ENCODE measurements around the gene LYZL1.
A peak's percentile ranks its signal among the peaks of the same experiment; 100 is the strongest.
"Not testable (repeated sequence)": the region's sequence is repeated elsewhere in the genome, so short reads cannot be mapped to it uniquely, and the experiment has no call there.

Gene LYZL1

GRCh38 chr10:29295813-29296212, 6.9 kb downstream of the LYZL1 start:
- TF ChIP-seq POLR2AphosphoS5 (IDR thresholded peaks at IDR 0.05; ENCODE audit: low read depth, low read length) (no peak), POLR2A (IDR thresholded peaks at IDR 0.05; ENCODE audit: low read depth, low read length) (no peak), TAF1 (IDR thresholded peaks at IDR 0.05; ENCODE audit: borderline replicate concordance, low read depth, low read length) (no peak)
- DNase-seq (ENCODE audit: insufficient read length) (no peak), FAIRE-seq (no peak)

DNA sequence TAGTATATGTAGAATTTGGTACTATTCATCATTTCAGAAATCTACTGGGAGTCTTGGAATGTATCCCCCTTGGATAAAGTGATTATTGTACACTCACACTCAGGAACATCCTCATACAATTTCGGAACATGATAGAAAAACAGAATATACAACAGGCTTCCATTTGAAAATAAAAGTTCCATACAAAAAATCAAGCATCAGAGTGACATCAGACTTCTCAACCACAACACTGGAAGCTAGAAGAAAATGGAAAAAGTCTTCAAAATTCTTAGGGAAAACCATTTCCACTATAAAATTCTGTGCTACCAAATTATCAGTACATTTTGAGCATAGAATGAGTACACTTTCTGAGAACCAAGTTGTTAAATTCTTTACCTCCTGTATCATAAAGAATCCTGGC, 8.8 kb downstream of the LYZL1 start:
- FAIRE-seq (no peak), DNase-seq (ENCODE audit: insufficient read length) (no peak)
- TF ChIP-seq POLR2A (IDR thresholded peaks at IDR 0.05; ENCODE audit: low read depth, low read length), result no peak
- TF ChIP-seq POLR2AphosphoS5 (IDR thresholded peaks at IDR 0.05; ENCODE audit: low read depth, low read length), result no peak
- TF ChIP-seq TAF1 (IDR thresholded peaks at IDR 0.05; ENCODE audit: borderline replicate concordance, low read depth, low read length), result no peak

- TF ChIP-seq POLR2A (IDR thresholded peaks at IDR 0.05; ENCODE audit: low read depth, low read length) (no peak), TAF1 (IDR thresholded peaks at IDR 0.05; ENCODE audit: borderline replicate concordance, low read depth, low read length) (no peak), POLR2AphosphoS5 (IDR thresholded peaks at IDR 0.05; ENCODE audit: low read depth, low read length) (no peak)
- DNase-seq (ENCODE audit: insufficient read length) (no peak), FAIRE-seq (no peak)
Measured at GRCh38 chr10:29301359-29301910, 12.6 kb downstream of the LYZL1 start.

- FAIRE-seq, result no peak
- TF ChIP-seq TAF1 (IDR thresholded peaks at IDR 0.05; ENCODE audit: borderline replicate concordance, low read depth, low read length) (no peak), POLR2AphosphoS5 (IDR thresholded peaks at IDR 0.05; ENCODE audit: low read depth, low read length) (no peak), POLR2A (IDR thresholded peaks at IDR 0.05; ENCODE audit: low read depth, low read length) (no peak)
- DNase-seq (ENCODE audit: insufficient read length), result no peak
Measured at GRCh38 chr10:29302499-29302898, 13.6 kb downstream of the LYZL1 start.

DNA sequence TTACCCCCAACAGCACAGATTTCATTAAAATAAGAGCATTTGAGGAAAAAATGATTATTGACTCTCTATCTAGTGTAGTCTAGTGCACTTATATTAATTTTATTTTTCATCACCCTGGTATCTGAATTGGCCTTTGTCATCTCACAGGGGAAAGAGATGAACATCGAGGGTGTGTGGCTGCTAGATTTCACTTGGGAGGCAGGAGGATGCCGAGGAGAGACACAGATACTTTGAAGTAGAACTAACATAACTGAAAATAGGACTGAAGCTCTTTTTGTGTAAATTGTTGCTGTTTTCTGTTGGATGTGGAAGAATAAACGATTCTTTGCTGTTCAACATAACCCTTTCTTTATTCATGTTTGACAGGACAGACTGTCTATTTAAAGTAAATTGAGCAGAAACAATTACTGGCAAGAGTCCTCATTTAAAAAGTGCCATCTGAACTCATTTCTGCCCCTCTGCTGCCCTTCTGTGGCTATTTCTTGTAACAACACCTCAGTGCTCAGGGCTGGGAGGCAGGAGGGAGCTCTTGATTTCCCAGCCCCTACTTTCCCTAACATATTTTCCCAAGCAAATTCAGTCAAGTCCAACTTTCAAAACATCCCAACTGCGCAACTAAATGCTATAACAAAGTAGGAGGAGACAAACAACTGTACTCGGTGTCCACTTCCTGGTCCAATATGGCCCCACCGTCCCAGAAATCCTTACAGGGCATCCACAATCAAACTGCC, 15.6 kb downstream of the LYZL1 start:
- TF ChIP-seq POLR2A (IDR thresholded peaks at IDR 0.05; ENCODE audit: low read depth, low read length) (no peak), POLR2AphosphoS5 (IDR thresholded peaks at IDR 0.05; ENCODE audit: low read depth, low read length) (no peak), TAF1 (IDR thresholded peaks at IDR 0.05; ENCODE audit: borderline replicate concordance, low read depth, low read length) (no peak)
- no peak for FAIRE-seq

DNA sequence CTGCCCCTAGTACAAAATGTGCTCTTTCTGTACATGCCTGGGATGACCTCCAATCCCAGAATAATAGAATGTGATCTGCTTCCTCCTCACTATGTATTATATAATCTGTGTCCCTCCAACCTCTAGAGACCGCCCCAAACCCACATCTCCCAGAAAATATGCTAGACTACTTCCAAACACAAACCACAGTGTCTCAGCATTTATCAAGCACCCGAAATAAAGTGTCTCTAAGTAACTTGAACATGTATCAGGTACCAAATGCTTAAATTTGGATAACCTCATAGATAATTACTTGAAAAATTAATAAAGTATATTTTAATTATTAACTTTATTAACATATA, 16.1 kb downstream of the LYZL1 start:
- FAIRE-seq (no peak), DNase-seq (ENCODE audit: insufficient read length) (no peak)
- TF ChIP-seq POLR2A (IDR thresholded peaks at IDR 0.05; ENCODE audit: low read depth, low read length) (no peak), POLR2AphosphoS5 (IDR thresholded peaks at IDR 0.05; ENCODE audit: low read depth, low read length) (no peak), TAF1 (IDR thresholded peaks at IDR 0.05; ENCODE audit: borderline replicate concordance, low read depth, low read length) (no peak)

More for the DNA sequence above, 15.6 kb downstream of the LYZL1 start:
- peak; percentile 30 for DNase-seq (ENCODE audit: insufficient read length)

DNA sequence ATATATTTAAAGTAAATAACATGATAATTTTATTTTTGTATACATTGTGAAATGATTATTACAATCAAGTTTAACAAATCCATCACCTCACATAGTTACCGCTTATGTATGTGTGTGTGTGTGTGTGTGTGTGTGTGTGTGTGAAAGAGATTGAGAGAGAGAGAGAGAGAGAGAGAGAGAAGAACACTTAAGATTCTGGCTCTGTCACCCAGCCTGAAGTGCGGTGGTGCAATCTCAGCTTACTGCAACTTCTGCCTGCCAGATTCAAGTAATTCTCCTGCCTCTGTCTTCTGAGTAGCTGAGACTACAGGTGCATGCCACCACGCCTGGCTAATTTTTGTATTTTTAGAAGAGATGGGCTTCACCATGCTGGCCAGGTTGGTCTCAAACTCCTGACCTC, 17.8 kb downstream of the LYZL1 start:
- FAIRE-seq, result no peak
- no peak for DNase-seq (ENCODE audit: insufficient read length)
- TF ChIP-seq TAF1 (IDR thresholded peaks at IDR 0.05; ENCODE audit: borderline replicate concordance, low read depth, low read length) (no peak), POLR2A (IDR thresholded peaks at IDR 0.05; ENCODE audit: low read depth, low read length) (no peak), POLR2AphosphoS5 (IDR thresholded peaks at IDR 0.05; ENCODE audit: low read depth, low read length) (no peak)

- not testable (repeated sequence) for FAIRE-seq
Measured at GRCh38 chr10:29308142-29308541, 19.3 kb downstream of the LYZL1 start.

GRCh38 chr10:29309465-29309864, 20.6 kb downstream of the LYZL1 start:
- no peak for TF ChIP-seq POLR2AphosphoS5 (IDR thresholded peaks at IDR 0.05; ENCODE audit: low read depth, low read length)
- no peak for TF ChIP-seq TAF1 (IDR thresholded peaks at IDR 0.05; ENCODE audit: borderline replicate concordance, low read depth, low read length)
- no peak for TF ChIP-seq POLR2A (IDR thresholded peaks at IDR 0.05; ENCODE audit: low read depth, low read length)
- DNase-seq (ENCODE audit: insufficient read length), result no peak
- no peak for FAIRE-seq

More at GRCh38 chr10:29308142-29308541, 19.3 kb downstream of the LYZL1 start:
- DNase-seq (ENCODE audit: insufficient read length), result not testable (repeated sequence)

- not testable (repeated sequence) for FAIRE-seq; DNase-seq (ENCODE audit: insufficient read length)
Measured at GRCh38 chr10:29310463-29310862, 21.6 kb downstream of the LYZL1 start.

- FAIRE-seq (no peak), DNase-seq (ENCODE audit: insufficient read length) (no peak)
- TF ChIP-seq TAF1 (IDR thresholded peaks at IDR 0.05; ENCODE audit: borderline replicate concordance, low read depth, low read length) (no peak), POLR2AphosphoS5 (IDR thresholded peaks at IDR 0.05; ENCODE audit: low read depth, low read length) (no peak), POLR2A (IDR thresholded peaks at IDR 0.05; ENCODE audit: low read depth, low read length) (no peak)
Measured at GRCh38 chr10:29313071-29313470, 24.2 kb downstream of the LYZL1 start.

GRCh38 chr10:29314726-29315125, 25.9 kb downstream of the LYZL1 start:
- FAIRE-seq, result no peak
- TF ChIP-seq POLR2AphosphoS5 (IDR thresholded peaks at IDR 0.05; ENCODE audit: low read depth, low read length) (no peak), TAF1 (IDR thresholded peaks at IDR 0.05; ENCODE audit: borderline replicate concordance, low read depth, low read length) (no peak), POLR2A (IDR thresholded peaks at IDR 0.05; ENCODE audit: low read depth, low read length) (no peak)

More at GRCh38 chr10:29314726-29315125, 25.9 kb downstream of the LYZL1 start:
- no peak for DNase-seq (ENCODE audit: insufficient read length)
